Measurements from ENCODE around the gene APC2.

The APC2 gene

GRCh38 chr19:1450735-1451731 is 1.1 kb downstream of the APC2 start:
- DNase-seq = no peak

GRCh38 chr19:1451916-1452801 is 2.2 kb downstream of the APC2 start:
- DNase-seq = no peak

DNA sequence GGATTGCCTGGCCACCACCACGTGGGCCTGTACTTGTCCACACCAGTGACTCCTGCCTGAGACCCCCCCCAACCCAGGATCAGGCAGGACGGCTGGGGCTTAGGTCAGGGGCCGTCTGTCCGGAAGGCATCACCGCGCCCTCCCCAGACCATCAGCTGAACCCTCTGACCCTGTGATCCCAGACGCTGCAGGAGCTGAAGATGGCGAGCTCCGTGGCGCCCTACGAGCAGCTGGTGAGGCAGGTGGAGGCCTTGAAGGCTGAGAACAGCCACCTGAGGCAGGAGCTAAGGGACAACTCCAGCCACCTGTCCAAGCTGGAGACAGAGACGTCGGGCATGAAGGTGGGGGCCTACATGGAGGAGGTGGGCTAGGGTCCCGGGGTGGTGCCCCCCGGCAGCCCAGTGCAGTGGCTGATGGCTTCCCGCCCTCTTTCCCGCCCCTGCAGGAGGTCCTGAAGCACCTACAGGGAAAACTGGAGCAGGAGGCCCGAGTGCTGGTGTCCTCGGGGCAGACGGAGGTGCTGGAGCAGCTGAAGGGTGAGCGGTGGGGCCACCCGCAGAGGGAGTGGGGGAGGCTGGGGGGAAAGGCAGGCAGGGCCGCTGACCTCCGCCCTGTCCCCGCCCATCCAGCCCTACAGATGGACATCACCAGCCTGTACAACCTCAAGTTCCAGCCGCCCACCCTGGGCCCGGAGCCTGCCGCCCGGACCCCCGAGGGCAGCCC is 3.0 kb downstream of the APC2 start:
- DNase-seq = no peak

- no peak for DNase-seq
Measured at GRCh38 chr19:1453525-1454364, 3.8 kb downstream of the APC2 start.

GRCh38 chr19:1455002-1455335 is 5.0 kb downstream of the APC2 start:
- no peak for DNase-seq

- no peak for DNase-seq
Measured at GRCh38 chr19:1455336-1456120, 5.6 kb downstream of the APC2 start.

DNA sequence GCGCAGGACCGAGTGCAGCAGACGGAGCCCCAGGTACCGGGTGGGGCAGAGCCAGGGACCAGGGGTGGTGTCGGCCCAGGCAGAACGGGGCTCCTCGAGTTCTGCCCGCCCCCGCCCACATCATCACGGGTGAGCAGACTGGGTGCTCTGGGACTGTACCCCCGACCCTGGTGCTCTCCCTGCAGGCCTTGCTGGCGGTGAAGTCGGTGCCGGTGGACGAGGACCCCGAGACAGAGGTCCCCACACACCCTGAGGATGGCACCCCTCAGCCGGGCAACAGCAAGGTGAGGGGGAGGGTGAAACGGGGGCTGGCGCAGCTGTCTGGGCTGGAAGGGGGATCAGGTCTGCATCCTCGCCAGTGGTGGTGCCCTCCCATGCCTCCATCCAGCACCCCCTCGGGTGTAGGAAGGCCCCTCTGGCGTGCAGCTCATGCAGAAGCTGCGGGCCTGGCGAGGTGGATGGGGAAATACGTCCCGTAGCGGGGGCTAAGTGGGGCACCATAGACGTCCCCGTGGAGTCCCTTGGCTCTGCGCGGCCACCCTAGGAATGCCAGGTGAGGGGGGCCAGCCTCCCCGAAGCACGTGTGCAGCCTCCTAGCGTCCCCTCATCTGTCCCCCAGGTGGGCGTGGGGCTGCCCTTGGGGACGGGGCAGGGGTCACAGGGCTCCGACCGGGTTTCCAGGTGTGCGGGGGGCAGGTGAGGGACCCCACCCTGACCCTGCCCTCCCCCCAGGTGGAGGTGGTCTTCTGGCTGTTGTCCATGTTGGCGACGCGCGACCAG is 6.4 kb downstream of the APC2 start:
- DNase-seq = no peak

GRCh38 chr19:1457031-1457739 is 7.3 kb downstream of the APC2 start:
- DNase-seq = no peak

- DNase-seq = no peak
Measured at GRCh38 chr19:1457892-1458291, 8.0 kb downstream of the APC2 start.

DNA sequence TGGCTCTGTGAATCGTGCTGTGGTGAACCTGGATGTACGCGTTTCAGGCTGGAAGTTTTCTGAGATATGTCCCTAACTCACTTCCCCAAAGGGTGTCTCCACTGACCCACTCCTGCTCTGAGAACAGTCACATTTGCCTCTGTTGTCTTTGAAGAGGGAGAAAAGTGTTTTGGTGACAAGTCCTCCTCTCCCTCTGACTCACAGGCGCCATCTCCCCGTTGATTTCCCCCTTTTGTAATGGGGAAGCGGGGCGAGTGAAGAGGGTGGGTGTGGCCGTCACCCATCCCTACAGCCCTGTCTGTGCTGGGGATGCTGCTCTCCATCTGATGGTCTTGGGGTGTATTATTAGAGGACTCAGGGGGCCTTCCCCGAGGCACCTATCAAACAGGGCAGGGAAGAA is 9.6 kb downstream of the APC2 start:
- no peak for DNase-seq

- no peak for DNase-seq
Measured at GRCh38 chr19:1460033-1460995, 10.4 kb downstream of the APC2 start.

- DNase-seq = no peak
Measured at GRCh38 chr19:1461862-1462261, 11.9 kb downstream of the APC2 start.

- no peak for DNase-seq
Measured at GRCh38 chr19:1465191-1466016, 15.5 kb downstream of the APC2 start.

- DNase-seq = no peak
Measured at GRCh38 chr19:1466018-1466460, 16.1 kb downstream of the APC2 start.

DNA sequence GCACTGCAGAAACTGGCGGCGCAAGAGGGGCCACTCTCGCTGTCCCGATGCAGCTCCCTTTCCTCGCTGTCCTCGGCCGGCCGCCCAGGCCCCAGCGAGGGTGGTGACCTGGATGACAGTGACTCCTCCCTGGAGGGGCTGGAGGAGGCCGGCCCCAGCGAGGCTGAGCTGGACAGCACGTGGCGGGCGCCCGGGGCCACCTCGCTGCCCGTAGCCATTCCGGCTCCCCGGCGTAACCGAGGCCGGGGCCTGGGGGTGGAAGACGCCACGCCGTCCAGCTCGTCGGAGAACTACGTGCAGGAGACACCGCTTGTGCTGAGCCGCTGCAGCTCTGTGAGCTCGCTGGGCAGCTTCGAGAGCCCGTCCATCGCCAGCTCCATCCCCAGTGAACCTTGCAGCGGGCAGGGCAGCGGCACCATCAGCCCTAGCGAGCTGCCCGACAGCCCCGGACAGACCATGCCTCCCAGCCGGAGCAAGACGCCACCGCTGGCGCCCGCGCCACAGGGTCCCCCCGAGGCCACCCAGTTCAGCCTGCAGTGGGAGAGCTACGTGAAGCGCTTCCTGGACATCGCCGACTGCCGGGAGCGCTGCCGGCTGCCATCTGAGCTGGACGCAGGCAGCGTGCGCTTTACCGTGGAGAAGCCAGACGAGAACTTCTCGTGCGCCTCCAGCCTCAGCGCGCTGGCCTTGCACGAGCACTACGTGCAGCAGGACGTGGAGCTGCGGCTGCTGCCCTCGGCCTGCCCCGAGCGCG is 16.7 kb downstream of the APC2 start:
- no peak for DNase-seq

GRCh38 chr19:1467215-1467489 is 17.2 kb downstream of the APC2 start:
- DNase-seq = no peak

Measured in right hindlimb (tissue), 1 donor.